Kidney (tissue), 14 donors: Measurements from ENCODE around the gene PEAK3. TPM values are rescaled to one million over a fixed set of nuclear protein-coding genes. Genes with fewer than 3 reads are reported as not detected.
A peak's percentile ranks its signal among the peaks of the same experiment; 100 is the strongest.
"Not testable (repeated sequence)": the region's sequence is repeated elsewhere in the genome, so short reads cannot be mapped to it uniquely, and the experiment has no call there.

Experiments
- DNase-seq, 5 donors: peaks; one replicate each; pipeline ENCODE4 v3.0.0-alpha.2; 2013 to 2020
- FAIRE-seq: peaks from 2 replicates; lab custom pipeline; 2012; peaks lifted over from hg19 to GRCh38; lab: Jason Lieb, UNC
- H3K27ac ChIP-seq, 2 donors: one replicate each; pipeline ENCODE4 v1.7.0; 2013; ENCODE audit warnings: low read depth in 2 of 2, low read length in 2 of 2, inconsistent platforms in 1 of 2
- H3K27me3 ChIP-seq: one replicate; pipeline ENCODE4 v1.7.1; 2013; ENCODE audit warnings: low read length, inconsistent platforms; ENCODE audit not compliant: control insufficient read depth, insufficient read depth
- H3K36me3 ChIP-seq, 3 donors: one replicate each; pipeline versions ENCODE4 v1.7.0 to v1.7.1; 2013; ENCODE audit warnings: low read length in 3 of 3, control low read depth in 1 of 3, inconsistent platforms in 1 of 3; ENCODE audit not compliant: insufficient read depth in 3 of 3, control insufficient read depth in 2 of 3
- H3K4me1 ChIP-seq, 3 donors: one replicate each; pipeline versions ENCODE4 v1.7.0 to v1.7.1; 2013; ENCODE audit warnings: low read length in 3 of 3, inconsistent platforms in 1 of 3, low read depth in 1 of 3; ENCODE audit not compliant: control insufficient read depth in 2 of 3, insufficient read depth in 2 of 3
- H3K4me3 ChIP-seq, 3 donors: one replicate each; pipeline versions ENCODE4 v1.7.0 to v1.8.1; 2013; ENCODE audit warnings: low read length in 3 of 3, control low read depth in 1 of 3, inconsistent platforms in 1 of 3
- H3K9ac ChIP-seq, 3 donors: one replicate each; pipeline versions ENCODE4 v1.7.0 to v1.7.1; 2013; ENCODE audit warnings: low read length in 3 of 3, control low read depth in 1 of 3, inconsistent platforms in 1 of 3
- H3K9me3 ChIP-seq, 3 donors: one replicate each; pipeline versions ENCODE4 v1.7.0 to v1.7.1; 2013; ENCODE audit warnings: low read length in 3 of 3, control low read depth in 1 of 3, inconsistent platforms in 1 of 3; ENCODE audit not compliant: control insufficient read depth in 2 of 3, insufficient read depth in 1 of 3
- intact Hi-C: fragments of 100-400 bp; cut with DNase I; formaldehyde crosslinking; loops from one replicate; pipeline ENCODE4 v1.11.1; 2022
- polyA plus RNA-seq: library from polyadenylated mRNA; stranded (reverse); fragments of 350-450 nt; fragmentation: Illumina TruSeq; extraction: RNeasy Lipid Tissue Mini Kit (QIAGEN cat#74804); gene quantifications from one replicate; pipeline ENCODE4 v1.2.3, GENCODE V29; 2014; ENCODE audit warnings: low read depth, low replicate concordance; ENCODE audit not compliant: insufficient read depth
- total RNA-seq: library from RNA; stranded (reverse); fragmentation: NEBNext Ultra II Directional; extraction: Animal tissue kit (Norgen Biotek cat#: 25700); gene quantifications from one replicate; pipeline ENCODE4 v1.2.1, GENCODE V29; 2021
- TF ChIP-seq, protein P1 (sequence below): IDR thresholded peaks from 3 replicates; pipeline ENCODE4 v1.5.1; 2012; ENCODE audit warnings: mild to moderate bottlenecking, moderate library complexity, borderline replicate concordance; ENCODE audit not compliant: insufficient read depth; ENCODE audit errors: extremely low read depth
- donor health status: control.
- donor health status: control.
- donor health status: control.
- donor health status: control.
- donor health status: control.
- donor health status: DM: yes; HTN: yes; CAD: no.
- donor health status: Normal renal cell carcinoma (clear cell type).

Gene PEAK3
- total and polyA plus RNA-seq, 2 donors from 2014 or later = 2.1 TPM; not detected in 1

DNA sequence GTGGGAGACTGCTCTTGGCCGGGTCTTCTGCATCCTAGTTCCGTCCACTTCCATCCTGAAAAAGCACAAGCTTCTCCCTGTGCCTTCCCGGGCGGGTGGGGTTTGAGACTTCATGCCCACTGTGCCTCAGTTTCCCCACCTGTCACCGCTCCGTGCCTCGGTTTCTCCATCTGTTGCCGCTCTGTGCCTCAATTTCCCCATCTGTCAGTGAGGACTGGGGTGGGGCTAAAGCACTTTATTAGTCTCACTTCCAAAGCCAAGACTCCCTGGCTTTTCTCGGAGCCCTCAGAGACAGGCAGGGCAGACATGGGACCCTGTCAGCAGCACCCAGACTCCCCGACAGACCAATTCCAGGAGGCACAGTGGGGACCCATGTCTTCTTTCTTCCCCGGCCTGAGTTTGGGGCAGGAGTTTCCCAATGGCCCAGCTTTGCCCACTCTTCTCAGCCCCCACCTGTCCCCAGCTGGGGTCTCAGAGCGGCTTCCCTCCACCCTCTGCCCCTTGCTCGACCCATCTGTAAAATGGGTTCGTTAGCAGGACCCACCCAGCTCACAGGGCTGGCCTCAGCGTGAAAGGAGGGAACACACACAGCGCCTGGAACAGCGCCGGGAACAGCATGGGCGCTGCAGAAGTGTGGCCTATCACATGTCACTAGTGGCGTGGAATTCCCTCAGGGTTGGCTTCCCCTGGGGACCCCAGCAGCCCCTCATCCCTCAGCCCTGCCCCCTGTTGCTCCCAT lies 4.6 kb upstream of the PEAK3 start:
- Histone ChIP-seq H3K4me1 (peaks cover 0 to 15% (median 0%) of the 10 kb centered on the region in 3 donors), H3K27ac (no peak overlapping the region), H3K9me3 (no peaks in the 10 kb centered on the region), H3K36me3 (no peaks in the 10 kb centered on the region), H3K4me3 (no peak overlapping the region), H3K9ac (no peak overlapping the region), H3K27me3 (peaks cover 14% of the 10 kb centered on the region)
- no peak for FAIRE-seq
- intact Hi-C loops = no loop called here
- TF ChIP-seq, protein P1, sequence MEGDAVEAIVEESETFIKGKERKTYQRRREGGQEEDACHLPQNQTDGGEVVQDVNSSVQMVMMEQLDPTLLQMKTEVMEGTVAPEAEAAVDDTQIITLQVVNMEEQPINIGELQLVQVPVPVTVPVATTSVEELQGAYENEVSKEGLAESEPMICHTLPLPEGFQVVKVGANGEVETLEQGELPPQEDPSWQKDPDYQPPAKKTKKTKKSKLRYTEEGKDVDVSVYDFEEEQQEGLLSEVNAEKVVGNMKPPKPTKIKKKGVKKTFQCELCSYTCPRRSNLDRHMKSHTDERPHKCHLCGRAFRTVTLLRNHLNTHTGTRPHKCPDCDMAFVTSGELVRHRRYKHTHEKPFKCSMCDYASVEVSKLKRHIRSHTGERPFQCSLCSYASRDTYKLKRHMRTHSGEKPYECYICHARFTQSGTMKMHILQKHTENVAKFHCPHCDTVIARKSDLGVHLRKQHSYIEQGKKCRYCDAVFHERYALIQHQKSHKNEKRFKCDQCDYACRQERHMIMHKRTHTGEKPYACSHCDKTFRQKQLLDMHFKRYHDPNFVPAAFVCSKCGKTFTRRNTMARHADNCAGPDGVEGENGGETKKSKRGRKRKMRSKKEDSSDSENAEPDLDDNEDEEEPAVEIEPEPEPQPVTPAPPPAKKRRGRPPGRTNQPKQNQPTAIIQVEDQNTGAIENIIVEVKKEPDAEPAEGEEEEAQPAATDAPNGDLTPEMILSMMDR = no peak
- DNase-seq = no peak

DNA sequence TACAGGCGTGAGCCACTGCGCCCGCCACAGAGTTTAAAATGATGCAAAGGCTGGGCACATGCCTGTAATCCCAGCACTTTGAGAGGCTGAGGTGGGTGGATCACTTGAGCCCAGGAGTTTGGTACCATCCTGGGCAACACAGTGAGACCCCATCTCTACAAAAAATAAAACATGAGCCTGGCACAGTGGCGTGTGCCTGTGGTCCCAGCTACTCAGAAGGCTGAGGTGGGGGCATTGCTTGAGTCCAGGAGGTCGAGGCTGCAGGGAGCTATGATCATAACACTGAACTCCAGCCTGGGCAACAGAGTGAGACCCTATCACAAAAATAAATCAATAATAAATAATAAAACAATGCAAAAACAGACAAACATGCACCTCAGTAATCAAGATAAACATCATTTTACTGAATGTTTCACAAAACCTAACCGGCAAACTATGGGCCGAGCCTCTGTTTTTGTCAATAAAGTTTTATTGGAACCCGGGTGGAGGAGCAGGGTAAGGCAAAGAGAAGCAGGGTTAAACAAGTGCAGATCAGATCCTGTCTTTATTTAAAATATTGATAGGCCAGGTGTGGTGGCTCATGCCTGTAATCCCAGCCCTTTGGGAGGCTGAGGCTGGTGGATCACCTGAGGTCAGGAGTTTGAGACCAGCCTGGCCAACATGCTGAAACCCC lies 2.0 kb upstream of the PEAK3 start:
- intact Hi-C loops = no loop called here
- Histone ChIP-seq H3K9ac (no peak overlapping the region), H3K36me3 (no peaks in the 10 kb centered on the region), H3K4me1 (no peaks in the 10 kb centered on the region), H3K9me3 (no peaks in the 10 kb centered on the region), H3K4me3 (no peak overlapping the region), H3K27ac (no peak overlapping the region), H3K27me3 (peaks cover 6% of the 10 kb centered on the region)
- TF ChIP-seq, protein P1 = no peak
- DNase-seq (no peak), FAIRE-seq (no peak)

DNA sequence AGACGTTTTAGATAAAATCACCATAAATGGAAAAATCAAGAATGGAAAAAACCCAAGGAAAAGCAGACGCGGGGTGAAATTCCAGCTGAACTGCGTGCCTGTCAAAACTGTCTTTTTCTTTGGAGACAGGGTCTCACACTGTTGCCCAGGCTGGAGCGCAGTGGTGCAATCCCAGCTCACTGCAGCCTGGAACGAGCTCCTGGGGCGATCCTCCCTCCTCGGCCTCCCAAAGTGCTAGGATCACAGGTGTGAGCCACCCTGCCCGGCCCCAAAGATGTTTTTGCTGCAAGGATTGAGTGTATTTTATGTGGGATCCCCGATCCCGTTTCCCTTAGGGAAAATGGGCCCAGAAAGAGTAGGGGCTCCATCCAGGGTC lies 875 bp upstream of the PEAK3 start:
- intact Hi-C loops = no loop called here
- TF ChIP-seq, protein P1 = no peak
- no peak for DNase-seq
- H3K4me1 ChIP-seq = no peaks in the 10 kb centered on the region
- no peak overlapping the region for H3K4me3 ChIP-seq
- no peaks in the 10 kb centered on the region for H3K27me3 ChIP-seq
- no peak overlapping the region for H3K27ac ChIP-seq
- no peak for FAIRE-seq
- no peak overlapping the region for H3K9ac ChIP-seq
- H3K9me3 ChIP-seq = no peaks in the 10 kb centered on the region
- no peaks in the 10 kb centered on the region for H3K36me3 ChIP-seq

DNA sequence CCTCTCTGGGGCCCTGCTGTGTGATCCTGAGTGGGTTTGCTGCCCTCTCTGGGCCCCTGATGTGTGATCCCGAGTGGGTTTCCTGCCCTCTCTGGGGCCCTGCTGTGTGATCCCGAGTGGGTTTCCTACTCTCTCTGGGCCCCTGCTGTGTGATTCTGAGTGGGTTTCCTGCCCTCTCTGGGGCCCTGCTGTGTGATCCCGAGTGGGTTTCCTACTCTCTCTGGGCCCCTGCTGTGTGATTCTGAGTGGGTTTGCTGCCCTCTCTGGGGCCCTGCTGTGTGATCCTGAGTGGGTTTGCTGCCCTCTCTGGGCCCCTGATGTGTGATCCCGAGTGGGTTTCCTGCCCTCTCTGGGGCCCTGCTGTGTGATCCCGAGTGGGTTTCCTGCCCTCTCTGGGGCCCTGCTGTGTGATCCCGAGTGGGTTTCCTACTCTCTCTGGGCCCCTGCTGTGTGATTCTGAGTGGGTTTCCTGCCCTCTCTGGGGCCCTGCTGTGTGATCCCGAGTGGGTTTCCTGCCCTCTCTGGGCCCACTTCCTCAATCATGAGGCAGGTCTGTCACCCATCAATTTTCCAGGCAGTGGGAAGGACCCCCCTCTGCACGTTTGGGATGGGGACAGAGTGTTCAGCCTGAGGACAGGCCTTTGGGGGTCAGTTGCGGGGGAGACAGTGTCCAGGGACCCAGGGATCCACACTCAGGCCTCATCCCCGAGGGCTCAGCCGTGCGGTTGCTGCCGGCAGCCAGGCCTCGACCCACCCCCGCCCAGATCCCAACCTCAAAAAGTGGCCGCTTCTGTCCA lies 512 bp downstream of the PEAK3 start:
- FAIRE-seq, H3K9me3 ChIP-seq, H3K27me3 ChIP-seq, intact Hi-C loops, H3K36me3 ChIP-seq, DNase-seq, H3K27ac ChIP-seq, H3K4me1 ChIP-seq: not testable (repeated sequence)
- H3K9ac ChIP-seq = peak overlapping the region in 1 of 3 donors; percentile 12
- H3K4me3 ChIP-seq = peak overlapping the region in 2 of 3 donors; percentile 25 to 29
